ENCODE measurements around the gene NEMP2.
A peak's percentile ranks its signal among the peaks of the same experiment; 100 is the strongest.
"Not testable (repeated sequence)": the region's sequence is repeated elsewhere in the genome, so short reads cannot be mapped to it uniquely, and the experiment has no call there.

Gene NEMP2

GRCh38 chr2:190500054-190500502 is 34.4 kb downstream of the NEMP2 start:
- TF ChIP-seq ZFX (IDR thresholded peaks at IDR 0.05): no peak
- no peak for TF ChIP-seq CTCF (conservative IDR thresholded peaks at IDR 0.05)
- peak overlapping the region; percentile 28; the same call in 1 of the 2 replicates for H3K27ac ChIP-seq

DNA sequence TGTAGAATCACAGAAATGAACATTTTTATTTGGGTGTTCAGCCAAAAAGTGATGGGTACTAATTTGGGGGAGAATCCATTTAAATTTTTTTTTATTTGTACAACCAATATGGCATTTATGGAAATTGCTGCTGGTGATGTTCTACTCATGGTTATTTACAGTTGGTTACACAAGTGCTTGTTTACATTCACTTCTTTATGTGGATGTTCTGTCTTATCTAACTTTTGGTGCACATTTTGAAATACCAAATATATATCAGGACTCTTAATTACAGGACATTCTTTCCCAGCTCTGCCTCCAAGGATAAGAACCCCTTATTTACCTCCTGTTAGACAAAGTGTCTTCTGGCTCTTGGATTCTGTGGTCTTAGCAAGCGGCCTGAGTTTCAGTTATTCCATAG is 35.2 kb downstream of the NEMP2 start:
- no peak for TF ChIP-seq ZFX (IDR thresholded peaks at IDR 0.05)
- TF ChIP-seq CTCF (conservative IDR thresholded peaks at IDR 0.05): no peak

GRCh38 chr2:190497428-190497827 is 37.1 kb downstream of the NEMP2 start:
- no peak for TF ChIP-seq CTCF (conservative IDR thresholded peaks at IDR 0.05)
- TF ChIP-seq ZFX (IDR thresholded peaks at IDR 0.05): no peak
- no peak overlapping the region for H3K27ac ChIP-seq

More for the DNA sequence above, 35.2 kb downstream of the NEMP2 start:
- H3K27ac ChIP-seq: no peak overlapping the region; the same call in 1 of the 2 replicates

- not testable (repeated sequence) for H3K27ac ChIP-seq
These were observed 39.8 kb downstream of the NEMP2 start for GRCh38 chr2:190494600-190495227.

DNA sequence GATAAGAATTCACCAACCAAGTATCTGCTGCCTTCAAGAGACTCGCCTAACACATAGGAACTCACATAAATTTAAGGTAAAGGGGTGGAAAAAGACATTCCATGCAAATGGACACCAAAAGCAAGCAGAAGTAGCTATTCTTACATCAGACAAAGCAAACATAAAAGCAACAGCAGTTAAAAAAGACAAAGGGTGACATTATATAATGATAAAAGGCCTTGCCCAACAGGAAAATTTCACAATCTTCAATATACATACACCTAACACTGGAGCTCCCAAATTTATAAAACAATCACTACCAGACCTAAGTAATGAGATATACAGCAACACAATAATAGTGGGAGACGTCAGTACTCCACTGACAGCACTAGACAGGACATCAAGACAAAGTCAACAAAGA is 41.4 kb downstream of the NEMP2 start:
- TF ChIP-seq CTCF (conservative IDR thresholded peaks at IDR 0.05): no peak
- TF ChIP-seq ZFX (IDR thresholded peaks at IDR 0.05): no peak
- no peak overlapping the region for H3K27ac ChIP-seq

GRCh38 chr2:190490502-190490901 is 44.0 kb downstream of the NEMP2 start:
- TF ChIP-seq ZFX (IDR thresholded peaks at IDR 0.05): no peak
- no peak for TF ChIP-seq CTCF (conservative IDR thresholded peaks at IDR 0.05)
- H3K27ac ChIP-seq: no peak overlapping the region

GRCh38 chr2:190489475-190489874 is 45.0 kb downstream of the NEMP2 start:
- no peak overlapping the region for H3K27ac ChIP-seq
- no peak for TF ChIP-seq ZFX (IDR thresholded peaks at IDR 0.05)
- no peak for TF ChIP-seq CTCF (conservative IDR thresholded peaks at IDR 0.05)
